DND-41 (cell line): Measurements from ENCODE around the gene ZC3H11A.

ENCODE experiments used
- EZH2 ChIP-seq: IDR thresholded peaks from 3 replicates; pipeline ENCODE4 v1.6.1; 2012; ENCODE audit warnings: borderline replicate concordance, low read depth, mild to moderate bottlenecking, moderate library complexity, low read length, inconsistent platforms; ENCODE audit not compliant: severe bottlenecking
- TF ChIP-seq, protein P1 (sequence below): IDR thresholded peaks from 2 replicates; pipeline ENCODE4 v1.5.1; 2012; ENCODE audit warnings: borderline replicate concordance, low read length, moderate library complexity, mild to moderate bottlenecking; ENCODE audit not compliant: poor library complexity, severe bottlenecking; ENCODE audit errors: extremely low read depth

DNA sequence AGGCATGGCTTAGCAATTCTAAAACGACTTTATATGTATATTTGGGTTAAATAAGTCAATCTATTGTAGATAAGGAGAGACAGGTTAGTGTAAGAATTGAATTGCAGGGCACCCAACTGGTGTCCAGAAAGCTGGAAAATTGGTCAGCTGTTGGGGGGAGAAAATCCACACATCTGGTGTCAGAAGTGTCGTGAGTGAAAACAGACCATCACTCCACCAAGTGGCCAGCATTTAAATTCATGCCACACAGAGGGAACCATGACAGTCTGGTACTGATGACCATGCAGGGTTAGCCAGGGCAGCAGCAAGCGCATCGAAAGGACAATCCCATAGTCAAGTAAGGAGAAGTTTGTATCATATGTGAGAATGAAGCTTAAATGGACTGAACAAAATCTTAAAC lies 18.8 kb upstream of the ZC3H11A start:
- TF ChIP-seq, protein P1, sequence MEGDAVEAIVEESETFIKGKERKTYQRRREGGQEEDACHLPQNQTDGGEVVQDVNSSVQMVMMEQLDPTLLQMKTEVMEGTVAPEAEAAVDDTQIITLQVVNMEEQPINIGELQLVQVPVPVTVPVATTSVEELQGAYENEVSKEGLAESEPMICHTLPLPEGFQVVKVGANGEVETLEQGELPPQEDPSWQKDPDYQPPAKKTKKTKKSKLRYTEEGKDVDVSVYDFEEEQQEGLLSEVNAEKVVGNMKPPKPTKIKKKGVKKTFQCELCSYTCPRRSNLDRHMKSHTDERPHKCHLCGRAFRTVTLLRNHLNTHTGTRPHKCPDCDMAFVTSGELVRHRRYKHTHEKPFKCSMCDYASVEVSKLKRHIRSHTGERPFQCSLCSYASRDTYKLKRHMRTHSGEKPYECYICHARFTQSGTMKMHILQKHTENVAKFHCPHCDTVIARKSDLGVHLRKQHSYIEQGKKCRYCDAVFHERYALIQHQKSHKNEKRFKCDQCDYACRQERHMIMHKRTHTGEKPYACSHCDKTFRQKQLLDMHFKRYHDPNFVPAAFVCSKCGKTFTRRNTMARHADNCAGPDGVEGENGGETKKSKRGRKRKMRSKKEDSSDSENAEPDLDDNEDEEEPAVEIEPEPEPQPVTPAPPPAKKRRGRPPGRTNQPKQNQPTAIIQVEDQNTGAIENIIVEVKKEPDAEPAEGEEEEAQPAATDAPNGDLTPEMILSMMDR: peak; percentile 36
- TF ChIP-seq EZH2: no peak
